ENCODE data around the gene KIF7.
"Not testable (repeated sequence)": the region's sequence is repeated elsewhere in the genome, so short reads cannot be mapped to it uniquely, and the experiment has no call there.

The KIF7 gene

DNA sequence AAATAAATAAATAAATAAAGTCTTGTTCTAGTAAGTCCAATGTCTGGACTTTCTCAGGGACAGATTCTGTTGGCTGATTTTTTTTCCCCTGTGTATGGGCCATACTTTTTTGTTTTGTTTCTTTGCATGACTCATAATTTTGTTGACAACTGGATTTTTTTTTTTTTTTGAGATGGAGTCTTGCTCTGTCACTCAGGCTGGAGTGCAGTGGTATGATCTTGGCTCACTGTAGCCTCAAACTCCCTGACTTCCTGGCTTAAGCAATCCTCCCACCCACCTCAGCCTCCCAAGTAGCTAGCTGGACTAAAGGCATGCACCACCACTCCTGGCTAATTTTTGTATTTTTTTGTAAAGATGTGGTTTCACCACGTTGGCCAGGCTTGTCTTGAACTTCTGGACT, 41.1 kb downstream of the KIF7 start:
- DNase-seq (ENCODE audit: low read depth), result no peak

- no peak for DNase-seq (ENCODE audit: low read depth)
These were observed 42.2 kb downstream of the KIF7 start for GRCh38 chr15:89613031-89613430.

DNA sequence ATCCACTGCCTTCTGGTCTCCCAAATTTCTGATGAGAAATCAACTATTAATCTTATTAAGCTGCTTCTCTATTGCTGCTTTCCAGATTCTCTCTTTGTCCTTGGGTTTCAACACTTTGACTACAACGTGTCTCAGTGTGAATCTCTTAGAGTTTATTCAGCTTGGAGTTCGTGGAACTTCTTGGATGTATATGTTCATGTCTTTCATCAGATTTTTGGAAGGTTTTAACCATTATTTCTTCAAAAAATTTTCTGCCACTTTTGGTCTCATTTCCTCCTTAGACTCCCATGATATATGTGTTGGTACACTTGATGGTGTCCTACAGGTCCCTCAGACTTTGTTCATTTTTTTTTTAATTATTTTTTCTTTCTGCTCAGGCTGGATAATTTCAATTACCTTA, 44.0 kb downstream of the KIF7 start:
- DNase-seq (ENCODE audit: low read depth), result no peak

GRCh38 chr15:89599021-89599420, 56.2 kb downstream of the KIF7 start:
- DNase-seq (ENCODE audit: low read depth), result no peak

- no peak for DNase-seq (ENCODE audit: low read depth)
These were observed 62.2 kb downstream of the KIF7 start for GRCh38 chr15:89593018-89593417.

- no peak for DNase-seq (ENCODE audit: low read depth)
These were observed 63.4 kb downstream of the KIF7 start for GRCh38 chr15:89591834-89592233.

DNA sequence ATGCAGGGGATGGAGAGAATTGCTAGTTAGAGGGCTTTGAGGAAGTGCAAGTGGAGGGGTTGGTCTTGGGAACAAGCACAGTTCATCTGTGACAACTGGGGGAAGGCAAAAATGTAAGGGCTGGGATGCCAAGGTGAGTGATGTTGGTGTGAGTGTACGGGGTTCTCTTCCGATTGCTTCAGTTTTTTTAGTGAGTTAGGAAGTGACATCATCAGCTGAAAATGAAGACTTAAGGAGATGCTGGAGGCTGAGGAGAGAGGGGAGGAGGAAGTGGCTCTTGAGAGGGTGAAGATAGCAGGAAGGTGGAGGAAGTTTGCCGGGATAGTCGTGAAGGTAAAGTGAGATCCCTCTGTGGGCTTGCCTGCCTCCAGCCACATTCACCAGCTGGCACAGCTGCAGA, 67.3 kb downstream of the KIF7 start:
- no peak for DNase-seq (ENCODE audit: low read depth)

GRCh38 chr15:89586651-89587050, 68.6 kb downstream of the KIF7 start:
- no peak for DNase-seq (ENCODE audit: low read depth)

- DNase-seq (ENCODE audit: low read depth), result not testable (repeated sequence)
These were observed 74.5 kb downstream of the KIF7 start for GRCh38 chr15:89580747-89581146.

- DNase-seq (ENCODE audit: low read depth), result no peak
These were observed 77.1 kb downstream of the KIF7 start for GRCh38 chr15:89578146-89578545.
